SK-N-MC (cell line): ENCODE results near the gene STX11.

Experiments
- EZH2 ChIP-seq: fragments of 200-600 bp; sonication (generic); IDR thresholded peaks from one replicate; pipeline ENCODE4 v1.6.1; 2017; ENCODE audit warnings: antibody characterized with exemption
- FOXP2 ChIP-seq: optimal IDR thresholded peaks from 2 replicates; pipeline ENCODE3; 2011; ENCODE audit warnings: mild to moderate bottlenecking, moderate library complexity; ENCODE audit not compliant: insufficient read depth; ENCODE audit errors: extremely low read length, control extremely low read depth
- POLR2AphosphoS5 ChIP-seq: IDR thresholded peaks from 2 replicates; pipeline ENCODE4 v1.6.1; 2012; ENCODE audit warnings: mild to moderate bottlenecking, low read depth, low read length, borderline replicate concordance

DNA sequence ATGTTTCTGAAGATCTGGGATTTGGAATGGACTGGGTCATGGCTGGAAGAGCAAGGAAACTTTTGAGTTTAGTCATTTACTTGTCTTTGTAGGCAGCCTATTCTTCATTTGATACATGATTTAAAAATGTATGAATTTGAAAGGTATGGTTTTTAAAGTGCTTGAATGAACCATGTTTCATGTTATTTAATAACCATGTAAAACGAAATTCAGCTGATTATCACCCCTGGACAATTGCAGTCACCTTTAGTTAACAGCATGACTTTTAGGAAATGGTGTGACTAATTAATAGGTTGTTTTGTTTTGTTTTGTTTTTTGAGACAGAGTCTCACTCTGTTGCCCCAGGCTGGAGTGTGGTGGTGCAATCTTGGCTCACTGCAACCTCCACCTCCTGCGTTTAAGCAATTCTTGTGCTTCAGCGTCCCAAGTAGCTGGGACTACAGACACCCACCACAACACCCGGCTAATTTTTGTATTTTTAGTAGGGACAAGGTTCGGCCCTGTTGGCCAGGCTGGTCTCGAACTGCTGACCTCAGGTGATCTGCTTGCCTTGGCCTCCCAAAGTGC, 2.1 kb downstream of the STX11 start:
- TF ChIP-seq EZH2 (no peak), POLR2AphosphoS5 (no peak), FOXP2 (no peak)
